Islet precursor cell (in vitro differentiated cells): Measurements from ENCODE around the gene PRKAR1B.
"Not testable (repeated sequence)": the region's sequence is repeated elsewhere in the genome, so short reads cannot be mapped to it uniquely, and the experiment has no call there.

Experiments
- DNase-seq: peaks from one replicate; pipeline ENCODE4 v3.0.0-alpha.2; 2018

Gene PRKAR1B

DNA sequence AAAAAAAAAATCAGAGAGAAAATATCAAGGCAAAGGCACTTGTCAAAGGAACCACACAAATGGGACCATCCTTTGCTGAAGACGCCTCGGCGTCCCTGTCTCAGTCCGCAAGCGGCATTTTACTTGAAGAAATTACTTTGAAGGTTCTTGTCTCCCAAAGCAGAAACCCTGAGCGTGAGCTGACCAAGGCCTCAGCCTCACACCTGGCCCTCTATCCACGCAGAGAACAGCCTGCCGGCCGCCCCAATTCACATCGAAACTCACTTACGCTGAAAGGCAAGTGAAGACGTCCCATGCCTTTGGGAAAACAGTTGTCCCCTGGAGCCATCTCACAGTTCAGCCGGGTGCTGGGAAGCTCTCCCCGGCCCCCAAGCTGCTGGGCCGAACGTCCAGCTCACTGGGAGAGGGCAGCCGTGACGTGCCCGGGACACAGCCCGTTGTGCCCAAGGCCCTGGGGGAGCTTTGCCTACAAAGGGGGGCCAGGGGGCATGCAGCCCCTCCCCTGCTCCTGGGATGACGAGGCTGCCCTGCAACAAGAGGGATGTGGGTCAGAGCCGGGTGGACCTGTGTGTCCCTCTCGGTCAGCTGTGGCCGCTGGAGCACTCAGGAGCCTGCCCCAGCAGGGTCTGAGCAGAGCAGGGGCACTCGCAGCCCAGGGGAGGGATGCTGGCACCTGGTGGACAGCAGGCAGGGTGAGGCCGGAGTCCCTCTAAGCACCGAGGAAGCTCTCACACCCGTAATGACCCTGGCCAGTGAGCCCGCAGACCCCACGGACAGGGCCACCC, 157.8 kb downstream of the PRKAR1B start:
- no peak for DNase-seq

DNA sequence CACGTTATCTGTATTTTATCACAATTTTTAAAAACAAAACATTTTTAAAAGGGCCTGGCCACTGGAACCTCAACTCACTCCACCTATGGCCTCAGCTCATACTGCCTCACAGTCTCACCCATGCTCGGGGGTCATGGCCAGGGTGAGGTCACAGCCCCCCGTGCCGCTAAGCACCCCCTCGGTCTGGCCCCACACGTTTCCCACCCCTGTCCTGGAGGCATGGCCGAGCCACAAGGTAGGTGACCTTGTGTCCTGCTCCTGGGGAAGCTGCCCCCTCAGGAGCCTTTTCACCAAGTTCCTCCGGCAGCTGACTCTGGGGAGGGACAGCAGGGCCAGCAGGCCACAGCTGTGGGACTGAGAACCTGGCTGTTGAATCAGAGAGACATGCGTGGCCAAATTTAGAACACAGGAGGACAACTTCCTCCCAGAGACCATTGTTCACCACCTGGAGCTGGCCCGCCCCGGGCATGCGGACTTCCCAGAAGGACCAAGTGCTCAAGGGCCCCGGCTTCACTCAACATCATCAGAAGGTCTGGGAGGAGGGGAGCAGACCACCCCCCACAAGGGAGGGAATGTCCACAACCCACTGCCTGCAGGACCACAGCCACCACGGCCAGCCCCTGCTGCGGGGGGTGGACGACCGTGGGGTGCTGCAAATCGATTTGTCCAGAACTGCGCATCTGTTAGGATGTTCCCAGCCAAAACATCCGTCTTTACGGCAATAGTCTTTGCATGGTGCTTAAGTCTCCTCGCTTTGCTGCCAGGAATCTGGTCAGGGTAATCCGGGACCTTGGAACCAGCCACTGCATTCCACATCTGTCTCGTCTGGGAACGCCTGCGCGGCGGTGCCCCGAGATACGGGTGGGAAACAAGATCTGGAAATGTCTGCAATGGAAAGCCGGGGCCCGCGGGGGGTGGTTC, 158.8 kb downstream of the PRKAR1B start:
- DNase-seq, result no peak

- DNase-seq, result no peak
These were observed 159.7 kb downstream of the PRKAR1B start for GRCh38 chr7:567305-567883.

DNA sequence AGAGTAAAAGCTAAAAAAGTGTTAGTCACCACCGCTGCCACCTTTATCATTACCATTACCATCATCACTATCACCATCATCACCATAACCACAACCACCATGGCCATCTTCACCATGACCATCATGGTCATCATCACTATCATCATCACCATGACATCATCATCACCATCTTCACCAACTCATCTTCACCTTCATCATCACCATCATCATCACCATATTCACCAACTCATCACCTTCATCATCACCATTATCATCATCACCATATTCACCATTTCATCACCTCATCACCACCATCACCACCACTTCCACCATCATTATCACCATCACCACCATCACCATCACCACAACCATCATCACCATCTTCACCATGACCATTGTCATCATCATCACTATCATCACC, 161.0 kb downstream of the PRKAR1B start:
- DNase-seq, result no peak

DNA sequence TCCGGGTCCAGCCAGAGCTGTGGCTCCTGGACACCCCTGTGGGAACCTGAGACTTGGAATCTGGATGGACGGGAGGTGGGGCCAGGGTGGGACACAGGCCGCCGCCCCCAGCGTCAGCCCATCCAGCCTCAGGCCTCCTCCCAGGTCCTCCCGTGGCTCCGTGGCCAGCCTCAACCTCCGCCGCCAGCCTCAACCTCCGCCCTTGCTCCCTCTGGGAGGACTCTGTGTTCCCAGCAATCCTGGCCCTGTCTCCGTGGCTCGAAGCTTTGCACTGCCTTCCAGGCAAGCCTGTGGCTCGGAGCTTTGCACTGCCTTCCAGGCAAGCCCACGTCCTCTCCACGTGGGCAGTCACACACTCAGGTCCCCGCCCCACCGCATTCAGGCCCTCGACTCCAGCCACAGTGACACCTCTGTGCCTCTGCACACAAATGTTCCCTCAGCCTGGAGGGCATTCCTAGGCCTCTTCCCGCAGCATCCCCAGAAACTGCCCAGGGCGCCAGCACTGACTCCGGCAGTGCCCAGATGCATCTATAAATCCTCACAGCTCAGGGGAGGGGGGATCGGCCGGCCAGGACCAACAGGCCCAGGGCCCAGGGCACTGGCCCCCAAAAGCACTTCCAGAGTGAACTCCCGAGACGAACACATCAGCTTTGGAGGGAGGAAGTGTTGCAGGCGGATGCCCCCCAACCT, 162.8 kb downstream of the PRKAR1B start:
- DNase-seq, result no peak

- no peak for DNase-seq
These were observed 163.4 kb downstream of the PRKAR1B start for GRCh38 chr7:563629-564170.

GRCh38 chr7:562789-563628, 164.1 kb downstream of the PRKAR1B start:
- no peak for DNase-seq

DNA sequence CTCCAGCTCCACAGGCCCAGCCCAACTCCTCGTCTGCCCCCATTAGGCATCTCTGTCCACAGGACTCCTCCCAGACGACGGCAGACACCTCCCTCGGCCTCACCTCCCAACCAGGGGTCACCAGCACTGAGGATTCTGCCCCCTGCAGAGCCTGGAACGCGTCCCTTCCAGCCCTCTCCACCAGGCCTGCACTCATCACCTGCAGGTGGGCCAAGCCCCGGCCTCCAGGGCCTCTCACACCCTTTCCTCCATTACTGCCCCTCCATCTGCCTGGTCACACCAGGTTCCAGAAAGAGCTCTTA, 164.8 kb downstream of the PRKAR1B start:
- DNase-seq, result no peak

GRCh38 chr7:561631-562373, 165.3 kb downstream of the PRKAR1B start:
- no peak for DNase-seq

GRCh38 chr7:560966-561630, 166.0 kb downstream of the PRKAR1B start:
- DNase-seq, result no peak

GRCh38 chr7:559396-559705, 167.7 kb downstream of the PRKAR1B start:
- no peak for DNase-seq

DNA sequence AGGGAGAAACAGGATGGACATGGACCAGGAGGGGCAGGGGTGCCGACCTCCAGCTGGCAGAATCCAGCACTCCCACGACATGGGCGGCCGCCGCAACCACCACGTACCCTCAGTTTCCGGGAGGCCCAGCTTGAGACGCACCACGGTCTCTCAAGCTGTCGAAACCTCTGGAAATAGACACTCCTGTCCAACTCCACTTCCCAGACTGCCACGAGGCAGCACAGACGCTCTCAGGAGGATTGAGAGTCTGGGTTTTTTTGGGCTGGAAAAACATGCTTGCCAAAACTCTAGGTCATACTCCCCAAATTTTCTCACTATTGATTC, 169.6 kb downstream of the PRKAR1B start:
- no peak for DNase-seq

- no peak for DNase-seq
These were observed 170.1 kb downstream of the PRKAR1B start for GRCh38 chr7:556837-557557.

- DNase-seq, result no peak
These were observed 170.7 kb downstream of the PRKAR1B start for GRCh38 chr7:556291-556826.

DNA sequence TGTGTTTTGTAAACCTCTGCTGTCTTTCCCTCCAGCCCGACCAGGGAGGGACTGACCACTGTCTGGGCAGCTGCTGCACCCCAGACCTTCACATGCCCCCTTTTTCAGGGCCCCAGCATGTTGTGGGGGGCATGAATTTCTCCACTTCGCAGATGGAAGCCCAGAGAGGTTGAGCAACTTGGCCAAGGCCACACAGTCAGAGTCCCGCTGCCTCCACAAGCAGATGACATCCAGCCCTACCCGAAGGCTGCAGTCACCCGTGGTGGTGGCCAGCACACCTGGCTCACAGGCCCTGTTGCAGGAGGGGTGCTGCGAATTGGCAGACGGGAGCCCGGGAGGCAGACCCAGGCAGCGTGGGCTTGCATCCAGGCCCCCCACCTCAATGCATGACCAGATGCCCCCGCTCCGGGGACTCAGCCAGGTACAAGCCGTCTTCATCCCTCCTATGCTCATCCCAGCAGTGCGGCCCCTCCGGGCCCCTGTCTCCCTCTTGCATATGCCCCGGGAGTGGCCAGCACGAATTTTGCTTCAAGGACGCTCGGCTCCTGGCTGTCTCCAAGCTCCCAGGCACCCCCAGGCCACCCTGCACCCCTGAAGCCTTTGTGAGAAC, 171.4 kb downstream of the PRKAR1B start:
- no peak for DNase-seq

- DNase-seq, result no peak
These were observed 173.4 kb downstream of the PRKAR1B start for GRCh38 chr7:553636-554111.

DNA sequence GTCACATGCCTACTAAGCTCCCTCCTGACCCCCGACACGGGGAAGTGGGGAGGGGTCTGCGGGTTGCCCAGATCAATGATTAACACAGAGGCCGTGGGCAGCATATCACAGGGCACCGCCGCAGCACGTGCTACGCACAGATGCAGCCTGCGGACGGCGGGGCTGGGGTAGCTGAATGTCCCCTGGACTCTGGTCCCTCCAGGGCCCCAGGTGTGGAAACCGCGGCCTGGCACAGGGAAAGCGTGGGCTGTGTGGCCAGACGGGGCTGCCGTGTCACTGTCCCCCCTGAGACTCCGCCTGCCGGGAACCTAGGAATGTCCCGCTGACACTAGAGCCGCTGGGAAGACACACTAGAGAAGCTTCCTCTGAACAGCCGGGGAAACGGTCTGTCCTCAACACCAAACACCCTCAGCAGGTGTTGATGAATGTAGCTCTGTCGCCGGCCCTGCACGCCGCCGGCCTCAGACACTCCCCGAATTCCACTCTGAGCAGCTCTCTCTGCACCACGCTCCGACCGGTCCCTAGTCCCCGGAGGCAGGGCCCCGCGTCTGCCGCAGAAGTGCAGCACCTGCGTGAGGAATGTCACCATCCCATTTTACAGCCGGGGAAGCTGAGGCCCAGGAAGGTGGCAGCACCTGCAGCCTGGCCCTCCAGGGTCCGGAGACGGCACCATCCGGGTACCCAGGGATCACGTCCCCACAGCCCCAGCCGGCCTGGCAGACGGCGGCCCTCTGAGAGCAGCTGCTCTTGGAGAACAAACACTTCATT, 174.0 kb downstream of the PRKAR1B start:
- DNase-seq, result no peak

DNA sequence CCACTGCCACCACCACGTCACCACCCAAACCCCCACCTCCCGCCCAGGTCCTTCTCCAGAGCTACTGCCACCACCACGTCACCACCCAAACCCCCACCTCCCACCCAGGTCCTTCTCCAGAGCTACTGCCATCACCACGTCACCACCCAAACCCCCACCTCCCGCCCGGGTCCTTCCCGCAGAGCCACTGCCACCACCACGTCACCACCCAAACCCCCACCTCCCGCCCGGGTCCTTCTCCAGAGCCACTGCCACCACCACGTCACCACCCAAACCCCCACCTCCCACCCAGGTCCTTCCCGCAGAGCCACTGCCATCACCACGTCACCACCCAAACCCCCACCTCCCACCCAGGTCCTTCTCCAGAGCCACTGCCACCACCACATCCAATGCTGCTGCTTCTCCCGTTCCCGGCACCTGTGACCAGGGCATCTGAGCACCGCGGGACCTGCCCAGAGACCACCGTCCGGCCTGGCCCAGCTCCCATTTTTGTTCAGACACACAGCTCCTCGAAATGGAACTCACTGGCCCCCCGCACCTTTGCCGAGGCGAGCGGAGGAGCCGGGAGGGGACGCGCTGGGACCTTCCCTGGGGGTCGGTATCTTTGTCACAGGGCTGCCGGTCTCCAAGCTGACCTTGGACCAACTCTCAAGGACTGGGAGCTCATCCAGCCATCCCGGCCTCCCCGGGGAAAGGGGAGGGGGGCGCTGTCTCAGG, 174.8 kb downstream of the PRKAR1B start:
- not testable (repeated sequence) for DNase-seq
